ACC112 (cell line): ENCODE results near the gene RABGAP1L.

Source experiments
- H2AFZ ChIP-seq: fragments of 200-600 bp; sonication (generic); one replicate; pipeline ENCODE4 v1.6.0; 2017; ENCODE audit warnings: antibody characterized with exemption, low read length; ENCODE audit not compliant: unreplicated experiment
- H3K27ac ChIP-seq: fragments of 200-600 bp; sonication (generic); 2 replicates; pipeline ENCODE4 v1.5.1; 2014; ENCODE audit warnings: low read depth, mild to moderate bottlenecking, antibody characterized with exemption, low read length, moderate library complexity
- H3K27me3 ChIP-seq: fragments of 200-600 bp; sonication (generic); 2 replicates; pipeline ENCODE4 v1.6.1; 2014; ENCODE audit warnings: mild to moderate bottlenecking, antibody characterized with exemption, low read length, moderate library complexity, mixed read lengths; ENCODE audit not compliant: insufficient read depth
- H3K36me3 ChIP-seq: fragments of 200-600 bp; sonication (generic); 2 replicates; pipeline ENCODE4 v1.6.1; 2016; ENCODE audit warnings: mild to moderate bottlenecking, antibody characterized with exemption, low read length, moderate library complexity, mixed read lengths; ENCODE audit not compliant: insufficient read depth
- H3K4me1 ChIP-seq: fragments of 200-600 bp; sonication (generic); one replicate; pipeline ENCODE4 v1.6.1; 2016; ENCODE audit warnings: low read length, mixed read lengths; ENCODE audit not compliant: insufficient read depth, unreplicated experiment, control insufficient read depth
- H3K4me3 ChIP-seq: fragments of 200-600 bp; sonication (generic); 2 replicates; pipeline ENCODE4 v1.5.1; 2014; ENCODE audit warnings: mild to moderate bottlenecking, low read depth, low read length
- H3K79me2 ChIP-seq: fragments of 200-600 bp; sonication (generic); one replicate; pipeline ENCODE4 v1.6.0; 2016; ENCODE audit warnings: low read length; ENCODE audit not compliant: control insufficient read depth, unreplicated experiment, insufficient read depth

RABGAP1L gene

DNA sequence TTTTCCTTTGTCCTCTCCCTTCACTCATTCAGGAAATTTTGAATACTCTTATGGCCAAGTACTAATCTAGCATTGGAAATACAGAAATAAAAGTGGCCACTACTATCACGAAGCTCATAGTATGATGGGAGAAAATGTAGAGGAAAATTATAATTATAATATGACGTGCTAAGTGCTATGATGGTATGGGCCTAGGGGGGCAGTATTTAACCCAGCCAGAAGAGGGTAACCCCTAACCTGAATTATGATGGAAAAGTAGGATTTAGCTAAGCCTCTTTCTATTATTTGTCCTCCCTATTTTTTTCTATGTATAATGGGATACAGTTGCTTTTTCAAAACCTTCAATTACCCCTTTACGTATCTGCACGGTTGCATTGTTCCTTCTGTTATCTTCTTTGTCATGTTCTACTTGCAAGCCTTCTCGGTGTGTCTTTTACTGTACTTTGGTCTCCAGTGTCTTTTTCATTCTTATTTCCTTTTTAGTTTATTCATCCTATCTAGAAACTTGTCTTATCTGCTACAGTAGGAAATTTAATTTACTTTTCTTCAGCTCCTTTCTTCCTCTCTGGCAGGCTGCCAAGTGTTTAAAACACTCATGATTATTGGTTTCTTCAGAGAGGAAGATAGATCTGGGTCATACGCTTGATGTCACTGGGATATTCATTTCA lies 199.6 kb downstream of the RABGAP1L start:
- Histone ChIP-seq H3K27me3 (no peaks in the 10 kb centered on the region), H3K4me1 (no peaks in the 10 kb centered on the region), H3K36me3 (no peaks in the 10 kb centered on the region), H3K79me2 (no peaks in the 10 kb centered on the region), H3K27ac (no peak overlapping the region), H3K4me3 (no peak overlapping the region), H2AFZ (no peak overlapping the region)

DNA sequence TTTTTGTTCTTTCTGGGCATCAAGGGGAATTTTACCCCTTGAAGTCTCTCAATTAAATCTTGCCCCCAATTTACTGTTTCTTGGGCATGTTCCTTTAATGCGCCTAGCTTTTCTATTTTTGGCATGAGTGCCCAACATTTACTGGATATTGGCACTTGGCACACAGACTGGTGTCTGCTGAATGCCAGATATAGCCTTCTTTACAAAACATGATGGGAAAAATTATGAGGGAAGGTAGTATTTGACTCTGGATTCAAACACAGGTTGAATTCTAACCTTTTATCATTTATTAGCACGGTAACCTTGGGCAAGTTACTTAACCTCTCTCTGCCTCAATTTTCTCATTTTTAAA lies 200.1 kb downstream of the RABGAP1L start:
- Histone ChIP-seq H3K4me3 (no peak overlapping the region), H3K27me3 (no peaks in the 10 kb centered on the region), H3K79me2 (no peaks in the 10 kb centered on the region), H3K4me1 (no peaks in the 10 kb centered on the region), H2AFZ (no peak overlapping the region), H3K27ac (no peak overlapping the region), H3K36me3 (no peaks in the 10 kb centered on the region)

- H3K4me3 ChIP-seq, result no peak overlapping the region
- H2AFZ ChIP-seq, result no peak overlapping the region
- H3K79me2 ChIP-seq, result no peaks in the 10 kb centered on the region
- H3K27ac ChIP-seq, result no peak overlapping the region
- no peaks in the 10 kb centered on the region for H3K27me3 ChIP-seq
- H3K36me3 ChIP-seq, result no peaks in the 10 kb centered on the region
- no peaks in the 10 kb centered on the region for H3K4me1 ChIP-seq
Measured at GRCh38 chr1:174364996-174365736, 205.8 kb downstream of the RABGAP1L start.

DNA sequence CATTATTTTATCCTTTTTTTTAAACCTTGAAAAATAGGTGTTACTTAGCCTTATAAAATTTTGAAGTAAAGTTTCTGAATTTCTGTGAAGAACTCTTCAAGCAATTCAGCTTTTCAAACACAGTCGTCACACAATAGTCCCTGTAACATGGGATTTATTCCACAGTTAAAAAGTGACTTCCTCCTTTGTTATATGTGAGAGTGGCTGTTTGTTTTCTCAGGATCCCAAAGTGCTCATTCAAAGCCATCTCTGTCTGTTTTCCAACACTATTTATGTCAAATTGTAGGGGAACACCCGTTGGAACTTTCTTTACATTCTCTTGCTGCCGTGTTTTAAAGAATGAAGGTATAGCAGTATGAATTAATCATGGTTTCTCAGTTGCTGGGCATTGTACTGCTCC lies 207.6 kb downstream of the RABGAP1L start:
- no peak overlapping the region for H3K4me3 ChIP-seq
- no peaks in the 10 kb centered on the region for H3K27me3 ChIP-seq
- H3K36me3 ChIP-seq, result no peaks in the 10 kb centered on the region
- H3K4me1 ChIP-seq, result no peaks in the 10 kb centered on the region
- no peak overlapping the region for H3K27ac ChIP-seq
- H2AFZ ChIP-seq, result no peak overlapping the region
- no peaks in the 10 kb centered on the region for H3K79me2 ChIP-seq

GRCh38 chr1:174367892-174368291 lies 208.6 kb downstream of the RABGAP1L start:
- no peaks in the 10 kb centered on the region for H3K79me2 ChIP-seq
- no peak overlapping the region for H3K27ac ChIP-seq
- H3K27me3 ChIP-seq, result no peaks in the 10 kb centered on the region
- no peak overlapping the region for H3K4me3 ChIP-seq
- H2AFZ ChIP-seq, result no peak overlapping the region
- no peaks in the 10 kb centered on the region for H3K36me3 ChIP-seq
- H3K4me1 ChIP-seq, result no peaks in the 10 kb centered on the region

DNA sequence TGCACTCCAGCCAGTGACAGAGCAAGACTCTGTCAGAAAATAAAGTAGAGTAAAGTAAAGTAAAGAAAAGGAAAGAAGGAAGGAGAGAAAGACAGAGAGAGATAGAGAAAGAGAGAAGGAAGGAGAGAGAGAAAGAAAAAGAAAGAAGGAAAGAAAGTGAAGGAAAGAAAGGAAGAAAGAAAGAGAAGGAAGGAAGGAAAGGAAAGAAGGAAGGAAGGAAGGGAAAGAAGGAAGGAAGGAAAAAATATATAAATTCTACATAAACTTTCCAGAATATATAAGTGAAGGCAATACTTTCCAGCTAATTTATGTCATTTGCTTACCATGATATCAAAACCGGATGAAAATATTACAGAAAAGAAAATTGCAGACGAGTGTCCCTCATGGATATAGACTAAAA lies 216.7 kb downstream of the RABGAP1L start:
- Histone ChIP-seq H3K79me2 (no peaks in the 10 kb centered on the region), H2AFZ (no peak overlapping the region), H3K27ac (no peak overlapping the region), H3K27me3 (no peaks in the 10 kb centered on the region), H3K36me3 (no peaks in the 10 kb centered on the region), H3K4me1 (no peaks in the 10 kb centered on the region), H3K4me3 (no peak overlapping the region)

DNA sequence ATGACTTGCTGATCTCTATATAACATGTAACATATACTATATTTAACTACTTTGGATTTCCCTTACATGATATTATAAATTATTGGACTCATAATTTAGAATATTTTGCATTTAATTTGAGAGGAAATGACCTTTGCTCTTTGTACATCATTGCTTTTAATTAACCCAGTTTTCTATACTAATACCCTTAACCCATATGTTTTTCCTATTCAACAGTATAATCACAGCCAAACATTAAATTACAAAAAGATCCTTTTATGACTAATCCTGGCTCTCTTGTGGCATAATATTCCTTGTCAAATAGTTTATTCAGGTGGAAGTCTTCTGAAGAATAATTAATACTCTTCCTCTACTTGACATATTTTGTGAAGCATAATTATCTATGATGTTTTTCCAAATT lies 232.4 kb downstream of the RABGAP1L start:
- Histone ChIP-seq H3K4me3 (no peak overlapping the region), H3K27ac (no peak overlapping the region), H3K36me3 (no peaks in the 10 kb centered on the region), H3K79me2 (no peaks in the 10 kb centered on the region), H2AFZ (no peak overlapping the region), H3K27me3 (no peaks in the 10 kb centered on the region), H3K4me1 (no peaks in the 10 kb centered on the region)

DNA sequence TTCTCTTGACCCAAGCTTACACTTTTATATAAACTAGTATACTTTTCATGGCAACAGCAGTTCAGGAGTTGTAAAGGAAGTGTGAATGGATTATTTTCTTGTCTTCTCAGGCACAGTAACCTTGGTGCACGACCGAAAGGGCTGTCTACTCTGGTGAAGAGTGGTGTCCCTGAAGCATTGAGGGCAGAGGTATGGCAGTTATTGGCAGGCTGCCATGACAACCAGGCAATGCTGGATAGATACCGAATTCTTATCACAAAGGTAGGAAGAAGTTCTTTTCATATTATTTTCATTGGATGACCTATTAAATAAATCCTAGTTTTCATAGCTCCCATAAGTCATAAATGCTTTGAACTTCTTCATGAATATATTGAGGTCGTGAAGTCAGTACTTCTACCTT lies 234.6 kb downstream of the RABGAP1L start:
- no peaks in the 10 kb centered on the region for H3K36me3 ChIP-seq
- no peaks in the 10 kb centered on the region for H3K27me3 ChIP-seq
- H3K4me3 ChIP-seq, result no peak overlapping the region
- H3K4me1 ChIP-seq, result no peaks in the 10 kb centered on the region
- H2AFZ ChIP-seq, result no peak overlapping the region
- no peak overlapping the region for H3K27ac ChIP-seq
- H3K79me2 ChIP-seq, result no peaks in the 10 kb centered on the region

- Histone ChIP-seq H2AFZ (no peak overlapping the region), H3K27ac (no peak overlapping the region), H3K79me2 (no peaks in the 10 kb centered on the region), H3K4me1 (no peaks in the 10 kb centered on the region), H3K4me3 (no peak overlapping the region), H3K27me3 (no peaks in the 10 kb centered on the region), H3K36me3 (no peaks in the 10 kb centered on the region)
Measured at GRCh38 chr1:174397261-174397660, 237.9 kb downstream of the RABGAP1L start.

GRCh38 chr1:174398246-174398645 lies 238.9 kb downstream of the RABGAP1L start:
- no peaks in the 10 kb centered on the region for H3K36me3 ChIP-seq
- no peaks in the 10 kb centered on the region for H3K4me1 ChIP-seq
- H3K79me2 ChIP-seq, result no peaks in the 10 kb centered on the region
- no peak overlapping the region for H3K27ac ChIP-seq
- no peaks in the 10 kb centered on the region for H3K27me3 ChIP-seq
- no peak overlapping the region for H3K4me3 ChIP-seq
- no peak overlapping the region for H2AFZ ChIP-seq

DNA sequence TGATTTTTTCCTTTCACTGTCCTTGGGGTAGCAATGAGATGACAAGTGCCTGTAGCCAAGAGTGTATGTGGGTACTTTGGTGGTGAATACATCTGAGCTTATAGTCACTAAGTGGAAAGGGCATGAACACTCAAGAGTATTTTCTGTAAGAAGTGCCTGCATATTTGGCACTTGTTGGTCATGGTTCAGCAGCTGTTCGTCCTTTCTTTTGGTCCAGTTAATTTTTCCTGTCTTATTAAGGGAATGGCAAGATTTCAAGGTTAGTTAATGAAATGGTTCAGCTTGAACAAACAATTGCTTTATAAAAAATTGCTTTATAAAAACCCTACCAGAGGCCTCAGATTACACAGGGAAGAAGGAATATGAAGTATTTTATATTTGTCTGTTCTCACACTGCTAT lies 239.9 kb downstream of the RABGAP1L start:
- Histone ChIP-seq H3K4me1 (no peaks in the 10 kb centered on the region), H3K36me3 (no peaks in the 10 kb centered on the region), H3K79me2 (no peaks in the 10 kb centered on the region), H3K4me3 (no peak overlapping the region), H3K27me3 (no peaks in the 10 kb centered on the region), H2AFZ (no peak overlapping the region), H3K27ac (no peak overlapping the region)
